Bronchial epithelial cell (primary cell): ENCODE results near the gene PPP1CC. TPM values are rescaled to one million over a fixed set of nuclear protein-coding genes. Genes with fewer than 3 reads are reported as not detected.

Experiments
- total RNA-seq: library from RNA; depleted of rRNA; stranded (reverse); fragments of >200 nt; gene quantifications from 2 replicates; pipeline ENCODE4 v1.2.1, GENCODE V29; 2014

Gene PPP1CC
- total RNA-seq, 1 donor from 2014 or later = 86.6 TPM

Other genes starting within 250 kb of the PPP1CC start
- 46.5 and 55.3 TPM in 2 replicates for gene VPS29, start 240.8 kb downstream of the PPP1CC start, total RNA-seq
- 0.26 TPM in 2 replicates for gene RAD9B, start 240.6 kb downstream of the PPP1CC start, total RNA-seq
- gene PPTC7, start 159.6 kb downstream of the PPP1CC start, total RNA-seq = 8.7 and 10.8 TPM in 2 replicates
- 4.5 and 8.1 TPM in 2 replicates for gene TCTN1, start 128.8 kb downstream of the PPP1CC start, total RNA-seq
- 0.53 and 0.77 TPM in 2 replicates for gene HVCN1, start 53.8 kb downstream of the PPP1CC start, total RNA-seq
- gene CCDC63, start 104.1 kb upstream of the PPP1CC start, total RNA-seq = not detected in 2 replicates
- gene MYL2, start 177.7 kb upstream of the PPP1CC start, total RNA-seq = not detected in 2 replicates